Stimulated activated CD8-positive, alpha-beta memory T cell treated with anti-CD3 and anti-CD28 coated beads, Interleukin-15, amount 100 ng/mL, for 48 hours (primary cell): ENCODE measurements around the gene ARMC9.

Experiments
- DNase-seq, 2 donors: peaks; one replicate each; pipeline ENCODE4 v3.0.0-alpha.2; 2020; ENCODE audit warnings: low read depth in 2 of 2

ARMC9 gene

GRCh38 chr2:231315896-231316295 is 117.5 kb downstream of the ARMC9 start:
- DNase-seq, result no peak

DNA sequence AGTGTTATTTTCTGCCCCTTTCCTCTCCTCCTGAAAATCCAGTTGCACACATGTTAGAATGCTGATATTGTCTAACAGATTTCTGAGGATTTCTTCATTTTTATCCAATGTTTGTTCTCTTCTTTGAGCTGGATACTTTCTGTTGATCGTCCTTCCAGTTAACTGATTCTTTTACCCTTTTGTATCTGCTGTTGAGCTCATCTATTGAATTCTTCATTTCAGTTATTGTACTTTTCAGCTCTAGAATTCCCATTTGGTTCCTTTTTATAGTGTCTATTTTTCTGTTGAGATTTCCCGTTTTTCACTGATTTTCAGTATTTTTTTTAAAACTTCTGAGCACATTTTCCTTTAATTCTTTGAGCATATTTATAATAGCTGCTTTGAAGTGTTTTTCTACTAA is 119.1 kb downstream of the ARMC9 start:
- no peak for DNase-seq

- no peak for DNase-seq
Measured at GRCh38 chr2:231318436-231318835, 120.0 kb downstream of the ARMC9 start.

DNA sequence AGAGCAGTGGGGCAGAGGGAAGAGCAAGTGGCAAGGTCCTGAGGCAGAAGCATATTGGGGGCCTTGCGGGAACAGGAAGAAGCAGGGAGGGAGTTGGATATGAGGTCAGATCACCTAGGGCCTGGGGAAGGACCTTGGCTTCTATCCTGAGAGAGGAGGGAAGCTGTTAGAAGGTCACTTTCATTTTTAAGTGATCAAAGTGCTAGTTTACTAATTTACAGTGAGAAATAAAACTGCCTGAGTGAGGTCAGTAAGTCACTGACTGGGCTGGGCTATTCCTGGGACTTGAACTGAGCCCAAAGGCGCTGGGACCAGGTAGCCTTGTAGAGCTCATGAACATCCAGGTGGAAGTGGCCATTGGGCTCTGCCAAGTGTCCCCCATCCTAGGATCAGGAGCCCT is 120.5 kb downstream of the ARMC9 start:
- DNase-seq, result no peak

- DNase-seq, result no peak
Measured at GRCh38 chr2:231319867-231320266, 121.4 kb downstream of the ARMC9 start.

DNA sequence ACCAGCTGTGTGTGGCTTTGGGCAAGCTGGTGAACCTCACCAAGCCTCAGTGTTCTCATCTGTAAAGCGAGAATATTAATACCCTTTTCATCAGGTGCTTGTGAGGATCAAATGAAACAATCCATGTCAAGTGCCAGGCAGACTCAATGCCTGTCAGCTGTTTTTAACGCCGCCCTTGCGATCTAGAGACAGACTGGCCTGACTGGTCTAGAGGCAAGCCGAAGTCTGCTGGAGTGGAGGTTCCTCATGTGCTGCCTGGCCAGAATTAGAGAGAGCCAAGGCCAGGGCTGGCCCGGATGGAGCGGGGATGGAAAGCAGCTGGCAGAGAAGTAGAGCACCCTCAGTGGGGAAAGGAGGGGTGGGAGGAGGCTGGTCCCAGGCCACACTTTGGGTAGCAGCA is 122.6 kb downstream of the ARMC9 start:
- no peak for DNase-seq

DNA sequence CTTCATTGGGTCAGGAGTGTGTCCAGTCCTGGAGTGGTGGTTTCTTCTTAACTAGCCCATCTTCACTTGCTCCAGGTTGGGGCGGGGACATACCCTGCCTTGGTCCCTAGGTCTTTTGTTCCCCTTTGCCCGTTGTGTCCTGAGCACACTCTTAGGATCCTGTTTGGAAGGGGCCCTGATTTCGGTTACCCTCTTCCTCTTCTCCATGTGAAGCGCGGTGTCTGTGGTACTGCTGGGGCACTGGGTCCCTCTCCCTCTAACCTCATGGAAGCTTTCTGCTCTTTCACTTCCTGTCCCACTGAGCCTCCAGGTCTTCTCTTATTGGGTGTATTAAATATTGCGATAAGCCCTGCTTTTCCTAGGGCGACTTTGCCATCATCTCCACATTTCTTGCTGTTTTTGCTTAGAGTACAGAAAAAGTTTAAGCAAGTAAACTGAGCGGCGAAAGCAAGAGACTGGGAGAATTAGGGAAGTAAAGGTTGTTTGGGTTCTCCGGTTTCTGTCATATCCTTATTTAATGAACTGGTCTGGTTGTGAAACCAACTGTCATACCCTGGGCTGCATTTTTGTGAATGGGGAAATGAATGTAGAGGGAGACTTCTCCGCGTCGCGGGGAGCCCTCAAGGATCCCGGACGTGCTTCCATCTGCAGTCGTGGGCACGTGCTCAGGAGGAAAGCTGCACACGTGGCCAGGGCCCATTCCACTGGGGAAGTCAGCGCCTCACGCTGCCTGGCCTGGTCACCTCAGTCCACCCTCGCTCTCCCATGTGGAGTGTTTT is 123.3 kb downstream of the ARMC9 start:
- no peak for DNase-seq

- DNase-seq, result no peak
Measured at GRCh38 chr2:231323316-231323715, 124.9 kb downstream of the ARMC9 start.

DNA sequence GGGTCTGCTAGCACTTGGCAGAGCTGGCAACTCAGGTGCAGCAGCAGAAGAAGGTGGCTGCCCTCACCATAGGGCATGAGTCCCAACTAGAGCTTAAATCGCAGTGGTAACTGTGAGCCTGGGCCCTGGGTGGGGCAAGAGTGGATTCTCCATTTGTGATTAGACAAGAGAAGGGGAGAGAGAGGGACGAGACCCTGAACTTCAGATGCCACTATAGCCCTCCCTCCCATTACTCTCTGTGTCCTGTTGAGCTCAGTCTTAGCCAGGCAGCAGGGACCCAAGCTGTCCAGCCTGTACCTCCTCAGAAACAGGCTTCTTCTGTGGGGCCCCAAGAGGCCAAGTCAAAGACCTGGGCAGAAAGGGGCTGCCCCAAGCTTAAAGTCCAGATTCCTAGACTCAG is 127.4 kb downstream of the ARMC9 start:
- DNase-seq, result no peak

GRCh38 chr2:231326404-231326803 is 128.0 kb downstream of the ARMC9 start:
- no peak for DNase-seq

DNA sequence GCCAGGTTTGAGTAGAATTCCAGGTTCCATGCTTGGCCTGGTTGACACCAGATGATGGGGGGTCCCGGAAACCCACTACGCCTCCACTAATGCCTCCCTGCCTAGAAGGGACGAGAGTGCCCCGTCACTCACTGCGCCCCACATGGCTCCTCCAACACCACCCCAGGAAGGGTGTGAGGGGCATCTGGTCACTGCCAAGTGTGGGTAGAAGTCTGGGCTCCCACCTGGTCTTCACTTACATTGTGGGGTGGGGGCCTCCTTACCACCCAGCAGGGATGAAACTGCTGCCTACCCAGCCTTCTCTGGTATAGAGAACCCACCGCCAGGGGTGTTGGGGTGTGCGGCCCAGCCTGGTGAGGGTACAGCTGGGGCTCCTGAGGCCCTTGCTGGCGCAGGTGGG is 131.9 kb downstream of the ARMC9 start:
- DNase-seq, result no peak

DNA sequence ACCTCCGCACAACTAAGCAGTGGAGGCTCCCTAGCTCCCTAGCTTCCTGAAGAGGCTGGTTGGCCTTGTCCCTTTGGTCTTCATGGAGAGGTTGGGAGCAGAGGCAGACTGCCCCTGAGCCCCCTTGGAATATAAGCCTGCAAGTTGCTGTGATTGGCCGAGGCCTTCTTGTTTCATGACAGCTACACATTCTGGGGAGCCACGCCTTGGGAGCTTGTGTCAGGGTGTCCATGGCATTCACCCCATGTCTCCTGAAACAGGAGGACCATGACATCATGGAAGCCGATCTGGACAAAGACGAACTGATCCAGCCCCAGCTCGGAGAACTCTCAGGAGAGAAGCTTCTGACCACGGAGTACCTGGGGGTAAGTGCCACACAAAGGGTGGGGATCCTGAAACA is 133.1 kb downstream of the ARMC9 start:
- no peak for DNase-seq

DNA sequence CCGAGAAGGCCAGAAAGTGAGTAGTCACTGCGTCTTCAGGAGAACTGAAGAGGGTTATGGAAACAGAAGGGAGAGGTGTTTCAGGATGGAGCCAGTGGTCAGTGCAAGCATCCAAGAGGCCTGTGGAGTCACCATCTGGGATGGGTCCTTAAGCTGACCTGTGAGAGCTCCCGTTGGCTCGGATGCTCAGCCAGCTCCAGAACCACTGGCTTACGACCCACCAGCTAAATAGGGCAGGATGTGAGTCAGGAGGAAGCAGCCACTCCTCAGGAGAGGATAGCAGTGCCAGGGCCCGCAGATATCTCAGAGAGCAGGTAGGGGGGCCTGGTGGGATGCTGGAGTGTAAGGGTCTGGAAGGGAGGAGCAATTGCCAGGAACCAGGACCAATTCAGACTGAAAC is 134.0 kb downstream of the ARMC9 start:
- DNase-seq, result no peak

DNA sequence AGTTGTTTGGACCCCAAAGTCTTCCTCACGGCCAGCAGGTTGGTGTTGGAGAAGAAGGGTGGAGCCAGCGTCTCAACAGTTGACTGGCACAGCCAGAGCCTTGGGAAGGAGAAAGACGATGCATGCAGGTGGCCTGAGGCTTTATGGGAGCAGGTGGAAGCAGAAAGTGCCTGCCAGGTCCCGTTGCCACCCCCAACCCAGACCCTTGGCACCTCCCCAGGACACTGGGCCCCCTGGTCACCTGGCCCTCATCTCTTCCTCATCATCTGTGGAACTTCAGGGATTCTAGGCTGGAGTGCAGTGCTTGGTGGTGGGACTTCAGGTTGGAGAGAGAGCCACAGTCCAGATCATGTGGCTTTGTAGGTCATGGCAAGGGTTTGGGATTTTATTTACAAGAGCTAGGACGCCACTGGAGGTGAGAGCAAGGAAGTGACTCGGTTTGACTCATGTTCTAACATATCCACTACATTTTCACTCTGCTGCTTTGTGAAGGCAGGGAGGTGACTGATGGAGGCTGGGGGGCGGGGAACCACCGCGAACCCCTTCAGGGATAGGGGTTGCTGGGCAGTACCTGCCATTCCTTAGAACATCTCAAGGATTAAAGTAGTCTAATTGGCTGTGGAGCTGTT is 134.6 kb downstream of the ARMC9 start:
- no peak for DNase-seq

DNA sequence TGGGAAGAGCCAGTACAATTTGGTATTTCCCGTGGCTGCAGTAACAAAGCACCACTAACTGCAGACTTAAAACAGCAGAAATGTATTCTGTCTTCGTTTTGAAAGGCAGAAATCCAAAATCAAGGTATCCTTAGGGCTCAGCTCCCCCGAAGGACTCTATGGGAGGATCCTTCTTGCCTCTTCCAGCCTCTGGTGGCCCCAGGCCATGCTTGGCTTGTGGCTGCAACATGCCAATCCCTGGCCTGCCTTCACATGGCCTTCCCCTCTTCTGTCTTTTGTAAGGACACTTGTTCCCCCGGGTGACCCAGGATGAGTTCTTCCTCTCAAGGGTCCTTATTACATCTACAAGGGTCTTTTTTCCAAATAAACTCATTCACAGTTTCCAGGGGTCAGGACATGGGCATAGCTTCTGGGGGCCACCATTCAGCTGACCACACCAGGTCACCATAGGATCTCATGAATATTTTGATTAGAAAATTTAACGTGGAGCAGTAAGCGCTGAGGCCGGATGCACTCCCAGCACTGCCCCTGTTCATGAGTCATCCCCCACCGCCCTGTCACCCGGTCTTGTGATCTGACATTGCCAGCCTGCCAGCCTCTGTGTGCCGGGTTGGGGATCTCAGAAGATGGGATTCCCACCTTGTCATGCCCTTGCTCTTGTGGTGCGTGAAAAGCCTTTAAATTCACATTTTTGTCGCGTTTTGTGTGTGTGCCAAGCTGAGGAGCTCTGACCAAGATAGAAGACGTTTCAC is 135.9 kb downstream of the ARMC9 start:
- no peak for DNase-seq

DNA sequence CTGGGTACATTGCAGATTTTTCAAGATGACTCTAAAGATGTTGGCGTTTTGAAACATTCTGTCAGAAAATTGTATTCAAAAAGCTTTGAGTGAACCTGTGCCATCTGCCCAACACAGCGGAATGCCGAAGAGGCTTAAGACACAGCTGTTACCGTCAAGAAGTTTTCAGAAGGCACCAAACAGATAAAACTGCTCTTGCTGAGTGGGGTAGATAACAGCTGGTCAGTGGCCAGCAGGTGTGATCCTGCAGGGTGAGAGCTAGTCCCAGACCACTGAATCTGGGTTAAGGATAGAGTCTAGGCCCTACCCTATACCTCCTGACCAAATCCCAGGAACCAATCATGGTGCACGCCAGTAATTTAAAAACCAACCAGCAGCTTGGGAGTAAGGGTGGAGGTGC is 136.6 kb downstream of the ARMC9 start:
- DNase-seq, result no peak

GRCh38 chr2:231335591-231335990 is 137.2 kb downstream of the ARMC9 start:
- no peak for DNase-seq

GRCh38 chr2:231336236-231336635 is 137.8 kb downstream of the ARMC9 start:
- no peak for DNase-seq

DNA sequence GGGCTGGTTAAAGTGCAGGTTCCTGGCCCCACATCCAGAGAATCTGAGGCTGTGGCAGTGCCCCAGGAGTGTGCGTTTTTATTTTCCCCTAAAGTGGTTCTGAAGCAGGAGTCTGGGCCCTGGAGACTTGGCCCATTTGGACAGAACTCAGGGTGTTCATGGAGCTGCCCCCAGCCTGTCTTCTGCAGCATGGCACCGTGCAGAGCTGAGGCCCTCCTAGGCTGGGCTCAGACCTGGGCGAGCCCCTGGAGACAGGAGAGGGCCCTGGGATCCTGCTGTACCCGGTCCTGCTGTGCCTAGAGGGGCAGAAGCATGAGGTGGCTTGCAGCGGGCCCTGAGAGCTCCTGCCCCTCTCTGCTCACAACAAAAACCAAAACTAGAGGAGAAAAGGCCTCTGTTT is 138.3 kb downstream of the ARMC9 start:
- no peak for DNase-seq

- no peak for DNase-seq
Measured at GRCh38 chr2:231337807-231338759, 139.7 kb downstream of the ARMC9 start.

DNA sequence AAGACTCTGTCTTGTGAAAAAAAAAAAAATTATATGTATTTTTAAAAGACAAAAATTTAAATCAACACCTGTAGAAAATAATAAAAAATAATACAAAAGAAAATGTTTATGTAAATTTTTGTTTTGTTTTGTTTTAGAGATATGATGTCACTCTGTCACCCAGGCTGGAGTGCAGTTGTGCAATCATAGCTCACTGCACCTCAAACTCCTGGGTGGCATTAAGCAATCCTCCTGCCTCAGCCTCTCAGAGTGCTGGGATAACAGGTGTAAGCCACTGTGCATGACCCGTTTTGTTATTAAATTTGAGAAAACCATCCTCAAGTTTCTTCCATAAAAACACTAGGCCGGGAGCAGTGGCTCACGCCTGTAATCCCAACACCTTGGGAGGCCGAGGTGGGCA is 140.9 kb downstream of the ARMC9 start:
- no peak for DNase-seq

DNA sequence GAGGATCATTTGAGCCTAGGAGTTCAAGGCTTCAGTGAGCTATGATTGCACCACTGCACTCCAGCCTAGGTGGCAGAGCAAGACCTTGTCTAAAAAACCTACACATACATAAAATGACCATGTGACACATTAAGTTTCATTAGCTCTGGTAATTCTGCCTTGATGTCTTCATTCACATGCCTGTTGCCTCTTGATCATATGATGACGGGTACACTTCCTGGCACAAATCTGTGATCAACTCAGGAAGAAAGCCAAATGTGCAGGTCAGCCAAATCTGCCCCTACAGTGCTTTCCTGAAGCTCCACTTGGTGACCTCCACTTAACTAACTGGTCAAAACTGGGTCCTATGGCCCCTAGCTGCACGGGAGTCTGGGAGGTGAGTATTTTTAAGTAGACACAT is 142.7 kb downstream of the ARMC9 start:
- no peak for DNase-seq
